ENCODE data around the gene C19orf38. TPM values are rescaled to one million over a fixed set of nuclear protein-coding genes. Genes with fewer than 3 reads are reported as not detected.
A peak's percentile ranks its signal among the peaks of the same experiment; 100 is the strongest.

The C19orf38 gene
- total and polyA plus RNA-seq, 2 experiments from 2014 or later = 0.45 TPM; not detected in 1

- DNase-seq (ENCODE audit: low spot score) (no peak), ATAC-seq (no peak)
- Histone ChIP-seq H3K4me3 (no peak overlapping the region), H3K27ac (ENCODE audit: low read depth) (no peak overlapping the region), H3K9me2 (ENCODE audit: insufficient read depth) (no peaks in the 10 kb centered on the region), H3K36me3 (ENCODE audit: insufficient read depth) (0 out of 2 replicates have a peak, but pooled peaks cover 3% of the 10 kb centered on the region), H3K27me3 (ENCODE audit: insufficient read depth) (no peaks in the 10 kb centered on the region), H3K4me2 (no peak overlapping the region), H3K4me1 (ENCODE audit: insufficient read depth) (no peaks in the 10 kb centered on the region), H3F3A (replicated peaks; ENCODE audit: low read depth) (peaks cover 7% of the 10 kb centered on the region; the same call in 1 of the 2 replicates), H4K20me1 (replicated peaks; ENCODE audit: insufficient read depth) (peaks cover 3% of the 10 kb centered on the region; the same call in 1 of the 2 replicates), H3K79me2 (replicated peaks; ENCODE audit: insufficient read depth) (no peaks in the 10 kb centered on the region), H2AFZ (no peak overlapping the region)
- TF ChIP-seq EZH2phosphoT487 (IDR thresholded peaks at IDR 0.05; ENCODE audit: unreplicated experiment) = no peak
- no peak for TF ChIP-seq STAT1 (IDR thresholded peaks at IDR 0.05; ENCODE audit: unreplicated experiment)
- no peak for TF ChIP-seq CREB1 (CRISPR knock-in tag; IDR thresholded peaks at IDR 0.05; ENCODE audit: low read depth)
- no peak for TF ChIP-seq ZNF462 (CRISPR knock-in tag; IDR thresholded peaks at IDR 0.05)
- peak in 1 of 2 experiments; percentile 15; a peak in 1 of 4 replicates for TF ChIP-seq CTCF (conservative IDR thresholded peaks at IDR 0.05; ENCODE audit: low read depth in 2 of 2)
- no peak overlapping the region for H3K4me3 Mint-ChIP-seq
- peaks cover 9% of the 10 kb centered on the region for H3K27me3 Mint-ChIP-seq (ENCODE audit: insufficient read depth, low read depth, poor library complexity)
- no peaks in the 10 kb centered on the region for H3K4me1 Mint-ChIP-seq
- peaks cover 27% of the 10 kb centered on the region for H3K36me3 Mint-ChIP-seq (ENCODE audit: low read depth)
- no peak overlapping the region for H3K27ac Mint-ChIP-seq
- peaks cover 2% of the 10 kb centered on the region; the same call in 2 of the 3 replicates for H3K9me3 Mint-ChIP-seq
Measured at GRCh38 chr19:10830931-10831779, 17.1 kb upstream of the C19orf38 start.
